DOHH2 (cell line): ENCODE measurements around the gene DENND1B.

ENCODE experiments used
- H3F3A ChIP-seq: fragments of 200-600 bp; sonication (generic), shearing (Covaris generic); 2 replicates; pipeline ENCODE4 v1.6.0; 2016; ENCODE audit warnings: antibody characterized with exemption, mild to moderate bottlenecking; ENCODE audit not compliant: control insufficient read depth, insufficient read depth
- H3K27ac ChIP-seq: fragments of 200-600 bp; sonication (generic); 2 replicates; pipeline ENCODE4 v1.5.1; 2014; ENCODE audit warnings: low read depth, mild to moderate bottlenecking, low read length, moderate library complexity
- H3K27me3 ChIP-seq: fragments of 200-600 bp; sonication (generic); 2 replicates; pipeline ENCODE4 v1.6.1; 2014; ENCODE audit warnings: mild to moderate bottlenecking, low read length, mixed read lengths; ENCODE audit not compliant: control insufficient read depth
- H3K36me3 ChIP-seq: fragments of 200-600 bp; sonication (generic); 2 replicates; pipeline ENCODE4 v1.6.1; 2014; ENCODE audit warnings: mild to moderate bottlenecking, low read length, moderate library complexity, mixed read lengths; ENCODE audit not compliant: control insufficient read depth
- H3K4me1 ChIP-seq: fragments of 200-600 bp; sonication (generic); 2 replicates; pipeline ENCODE4 v1.6.1; 2014; ENCODE audit warnings: mild to moderate bottlenecking, low read length, mixed read lengths; ENCODE audit not compliant: control insufficient read depth
- H3K4me2 ChIP-seq: fragments of 200-600 bp; sonication (generic); 2 replicates; pipeline ENCODE4 v1.6.0; 2014; ENCODE audit warnings: mild to moderate bottlenecking, low read length, moderate library complexity
- H3K4me3 ChIP-seq: fragments of 200-600 bp; sonication (generic); 2 replicates; pipeline ENCODE4 v1.5.1; 2014; ENCODE audit warnings: mild to moderate bottlenecking, low read length, mixed read lengths
- H3K79me2 ChIP-seq: fragments of 200-600 bp; sonication (generic); 2 replicates; pipeline ENCODE4 v1.6.1; 2014; ENCODE audit warnings: mild to moderate bottlenecking, low read length, mixed read lengths; ENCODE audit not compliant: control insufficient read depth
- H3K9me2 ChIP-seq: fragments of 200-600 bp; sonication (generic); replicated peaks from 2 replicates; pipeline ENCODE4 v1.6.1; 2014; ENCODE audit warnings: mild to moderate bottlenecking, low read length, mixed read lengths; ENCODE audit not compliant: control insufficient read depth
- H3K9me3 ChIP-seq: fragments of 200-600 bp; sonication (generic); 2 replicates; pipeline ENCODE4 v1.6.1; 2014; ENCODE audit warnings: antibody characterized with exemption, low read length, mixed read lengths; ENCODE audit not compliant: control insufficient read depth, insufficient read depth
- H4K20me1 ChIP-seq: fragments of 200-600 bp; sonication (generic); 2 replicates; pipeline ENCODE4 v1.6.0; 2014; ENCODE audit warnings: low read depth, mild to moderate bottlenecking, antibody characterized with exemption, low read length, moderate library complexity; ENCODE audit not compliant: control insufficient read depth, insufficient read depth
- EZH2phosphoT487 ChIP-seq: fragments of 200-600 bp; sonication (generic); IDR thresholded peaks from 2 replicates; pipeline ENCODE4 v1.6.1; 2017; ENCODE audit warnings: borderline replicate concordance, mild to moderate bottlenecking, antibody characterized with exemption, low read length, moderate library complexity, mixed read lengths
- TF ChIP-seq, protein P1 (sequence below): fragments of 200-600 bp; sonication (generic); IDR thresholded peaks from one replicate; pipeline ENCODE4 v1.5.1; 2014; ENCODE audit warnings: antibody characterized with exemption, mild to moderate bottlenecking, low read depth, low read length; ENCODE audit not compliant: poor library complexity, severe bottlenecking

DENND1B gene

DNA sequence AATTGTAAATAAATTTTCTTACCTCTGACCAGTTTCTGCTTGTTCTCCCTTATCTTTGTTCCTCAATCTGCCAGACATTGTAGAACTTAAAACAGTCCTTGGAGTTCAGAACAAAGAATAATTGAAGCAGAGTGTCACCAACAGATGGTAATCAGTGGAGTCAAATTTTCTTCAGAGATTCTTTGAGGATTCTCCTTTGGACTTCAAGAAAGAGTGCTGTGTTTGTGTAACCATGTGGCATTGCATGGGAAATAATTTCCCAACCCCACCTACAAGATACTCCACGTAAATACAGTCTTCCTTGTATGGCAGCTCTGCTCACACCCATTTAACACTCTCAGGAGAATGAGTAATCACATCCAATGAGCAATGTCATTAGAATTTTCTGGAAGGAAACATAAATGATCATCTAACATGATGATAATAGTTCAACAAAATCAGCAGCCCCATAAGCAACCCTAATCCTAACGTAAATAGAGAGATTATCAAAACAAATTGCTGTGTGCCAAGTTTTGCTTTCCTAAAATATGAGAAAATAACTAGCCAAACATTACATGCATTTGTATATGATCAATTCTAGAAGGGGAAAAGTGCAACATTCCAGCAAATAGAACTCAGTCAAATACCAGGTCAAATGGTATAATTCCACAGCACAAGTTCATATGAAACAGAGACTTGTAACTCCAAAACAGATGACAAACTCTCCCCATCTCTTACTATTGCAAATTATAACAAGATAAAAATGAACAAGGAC, 6.9 kb upstream of the DENND1B start:
- peaks cover 25% of the 10 kb centered on the region for H3K4me1 ChIP-seq
- no peaks in the 10 kb centered on the region for H3K27me3 ChIP-seq
- H3K27ac ChIP-seq, result no peak overlapping the region
- H3K79me2 ChIP-seq, result no peaks in the 10 kb centered on the region
- no peak for TF ChIP-seq EZH2phosphoT487
- TF ChIP-seq, protein P1, sequence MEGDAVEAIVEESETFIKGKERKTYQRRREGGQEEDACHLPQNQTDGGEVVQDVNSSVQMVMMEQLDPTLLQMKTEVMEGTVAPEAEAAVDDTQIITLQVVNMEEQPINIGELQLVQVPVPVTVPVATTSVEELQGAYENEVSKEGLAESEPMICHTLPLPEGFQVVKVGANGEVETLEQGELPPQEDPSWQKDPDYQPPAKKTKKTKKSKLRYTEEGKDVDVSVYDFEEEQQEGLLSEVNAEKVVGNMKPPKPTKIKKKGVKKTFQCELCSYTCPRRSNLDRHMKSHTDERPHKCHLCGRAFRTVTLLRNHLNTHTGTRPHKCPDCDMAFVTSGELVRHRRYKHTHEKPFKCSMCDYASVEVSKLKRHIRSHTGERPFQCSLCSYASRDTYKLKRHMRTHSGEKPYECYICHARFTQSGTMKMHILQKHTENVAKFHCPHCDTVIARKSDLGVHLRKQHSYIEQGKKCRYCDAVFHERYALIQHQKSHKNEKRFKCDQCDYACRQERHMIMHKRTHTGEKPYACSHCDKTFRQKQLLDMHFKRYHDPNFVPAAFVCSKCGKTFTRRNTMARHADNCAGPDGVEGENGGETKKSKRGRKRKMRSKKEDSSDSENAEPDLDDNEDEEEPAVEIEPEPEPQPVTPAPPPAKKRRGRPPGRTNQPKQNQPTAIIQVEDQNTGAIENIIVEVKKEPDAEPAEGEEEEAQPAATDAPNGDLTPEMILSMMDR, result no peak
- H3F3A ChIP-seq, result peaks cover under 1% of the 10 kb centered on the region; the same call in 1 of the 2 replicates
- H3K9me2 ChIP-seq, result no peaks in the 10 kb centered on the region
- no peaks in the 10 kb centered on the region for H4K20me1 ChIP-seq
- H3K4me2 ChIP-seq, result no peak overlapping the region
- no peaks in the 10 kb centered on the region for H3K36me3 ChIP-seq
- no peak overlapping the region for H3K4me3 ChIP-seq
- no peaks in the 10 kb centered on the region for H3K9me3 ChIP-seq

DNA sequence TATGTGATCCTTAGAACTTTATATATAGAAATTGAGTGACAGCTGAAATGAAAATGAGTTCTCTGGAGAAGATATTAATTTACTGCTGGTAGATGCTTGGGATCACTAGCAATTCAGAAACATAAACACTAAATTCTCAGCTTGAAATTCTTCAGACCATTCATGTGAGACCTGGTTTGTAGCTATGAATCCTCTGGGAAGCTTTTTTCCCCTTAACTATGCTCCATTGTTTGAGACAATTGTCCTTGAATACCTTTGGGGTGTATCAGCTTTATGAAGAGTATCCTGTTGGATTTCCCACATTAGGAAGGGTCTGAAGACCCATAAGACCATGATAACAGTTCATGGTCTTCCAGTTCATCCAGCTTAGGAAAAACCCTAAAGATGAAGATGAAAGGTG, 4.6 kb upstream of the DENND1B start:
- Histone ChIP-seq H3K9me3 (no peaks in the 10 kb centered on the region), H3K79me2 (no peaks in the 10 kb centered on the region), H3K9me2 (no peaks in the 10 kb centered on the region), H3F3A (peaks cover 16% of the 10 kb centered on the region), H4K20me1 (no peaks in the 10 kb centered on the region), H3K4me1 (peaks cover 44% of the 10 kb centered on the region), H3K27ac (no peak overlapping the region), H3K4me2 (no peak overlapping the region), H3K27me3 (no peaks in the 10 kb centered on the region), H3K4me3 (no peak overlapping the region), H3K36me3 (no peaks in the 10 kb centered on the region; the same call in 1 of the 2 replicates)
- TF ChIP-seq EZH2phosphoT487, result no peak
- TF ChIP-seq, protein P1, result no peak

DNA sequence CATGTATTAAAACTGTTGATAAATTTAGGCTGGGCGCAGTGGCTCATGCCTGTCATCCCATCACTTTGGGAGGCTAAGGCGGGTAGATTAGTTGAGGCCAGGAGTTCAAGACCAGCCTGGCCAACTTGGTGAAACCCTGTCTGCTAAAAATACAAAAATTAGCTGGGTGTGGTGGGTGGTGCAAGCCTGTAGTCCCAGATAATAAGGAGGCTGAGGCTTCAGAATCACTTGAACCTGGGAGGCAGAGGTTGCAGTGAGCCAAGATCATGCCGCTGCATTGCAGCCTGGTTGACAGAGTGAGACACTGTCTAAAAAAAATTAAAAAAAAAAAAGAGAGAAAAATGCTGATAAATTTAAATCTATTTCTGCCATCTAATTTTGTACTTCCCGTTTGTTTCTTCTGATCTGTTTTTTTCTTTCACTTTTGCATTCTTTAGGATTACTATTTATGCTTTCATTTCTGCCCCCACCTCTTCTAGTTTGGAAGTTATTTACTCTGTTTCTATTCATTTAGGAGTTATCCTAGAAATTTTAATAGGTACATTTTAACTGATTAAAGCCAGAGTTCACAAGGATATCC, 3.2 kb upstream of the DENND1B start:
- no peaks in the 10 kb centered on the region for H3K9me3 ChIP-seq
- no peak for TF ChIP-seq EZH2phosphoT487
- TF ChIP-seq, protein P1, result no peak
- H3K27me3 ChIP-seq, result no peaks in the 10 kb centered on the region
- H3K4me1 ChIP-seq, result peaks cover 47% of the 10 kb centered on the region
- H3K4me2 ChIP-seq, result peak overlapping the region; percentile 51
- H3K9me2 ChIP-seq, result no peaks in the 10 kb centered on the region
- H3K36me3 ChIP-seq, result no peaks in the 10 kb centered on the region; the same call in 1 of the 2 replicates
- H4K20me1 ChIP-seq, result no peaks in the 10 kb centered on the region
- H3K27ac ChIP-seq, result no peak overlapping the region
- peaks cover 13% of the 10 kb centered on the region for H3K79me2 ChIP-seq
- peak overlapping the region; percentile 37 for H3K4me3 ChIP-seq
- peaks cover 16% of the 10 kb centered on the region for H3F3A ChIP-seq
